Stimulated activated CD4-positive, alpha-beta T cell treated with anti-CD3 and anti-CD28 coated beads, Interleukin-4, amount 100 ng/mL, for 24 hours (primary cell): Measurements from ENCODE around the gene STAT6.

Experiments used
- DNase-seq: peaks from one replicate; pipeline ENCODE4 v3.0.0-alpha.2; 2020

STAT6 gene

DNA sequence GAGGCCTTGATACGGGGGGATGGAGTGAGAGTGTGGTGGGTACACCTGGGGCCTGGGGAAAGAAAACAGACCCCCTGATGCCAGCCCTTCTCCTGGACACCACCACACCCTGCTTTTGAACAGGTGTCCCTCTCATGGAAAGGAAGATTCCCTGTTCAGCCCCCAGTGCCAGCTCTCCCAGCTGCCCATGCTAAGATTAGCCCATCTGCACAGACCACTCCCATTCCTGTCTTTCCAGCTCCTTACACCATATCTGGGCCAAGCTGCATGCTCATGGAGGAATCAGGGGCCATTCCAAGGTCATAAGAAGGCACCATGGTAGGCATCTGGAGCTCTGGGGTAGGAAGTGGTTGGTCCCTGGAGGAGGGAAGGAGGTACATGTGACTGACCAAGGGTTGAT lies 12.6 kb downstream of the STAT6 start:
- no peak for DNase-seq

DNA sequence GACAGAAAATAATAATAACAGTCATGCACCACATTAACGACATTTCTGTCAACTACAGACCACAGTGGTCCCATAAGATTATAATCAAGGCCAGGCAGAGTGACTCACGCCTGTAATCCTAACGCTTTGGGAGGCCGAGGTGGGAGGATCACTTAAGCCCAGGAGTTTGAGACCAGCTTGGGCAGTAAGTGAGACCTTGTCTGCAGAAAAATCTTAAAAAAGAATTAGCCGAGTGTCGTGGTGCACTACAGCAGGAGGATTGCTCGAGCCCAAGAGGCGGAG lies 13.7 kb downstream of the STAT6 start:
- no peak for DNase-seq

DNA sequence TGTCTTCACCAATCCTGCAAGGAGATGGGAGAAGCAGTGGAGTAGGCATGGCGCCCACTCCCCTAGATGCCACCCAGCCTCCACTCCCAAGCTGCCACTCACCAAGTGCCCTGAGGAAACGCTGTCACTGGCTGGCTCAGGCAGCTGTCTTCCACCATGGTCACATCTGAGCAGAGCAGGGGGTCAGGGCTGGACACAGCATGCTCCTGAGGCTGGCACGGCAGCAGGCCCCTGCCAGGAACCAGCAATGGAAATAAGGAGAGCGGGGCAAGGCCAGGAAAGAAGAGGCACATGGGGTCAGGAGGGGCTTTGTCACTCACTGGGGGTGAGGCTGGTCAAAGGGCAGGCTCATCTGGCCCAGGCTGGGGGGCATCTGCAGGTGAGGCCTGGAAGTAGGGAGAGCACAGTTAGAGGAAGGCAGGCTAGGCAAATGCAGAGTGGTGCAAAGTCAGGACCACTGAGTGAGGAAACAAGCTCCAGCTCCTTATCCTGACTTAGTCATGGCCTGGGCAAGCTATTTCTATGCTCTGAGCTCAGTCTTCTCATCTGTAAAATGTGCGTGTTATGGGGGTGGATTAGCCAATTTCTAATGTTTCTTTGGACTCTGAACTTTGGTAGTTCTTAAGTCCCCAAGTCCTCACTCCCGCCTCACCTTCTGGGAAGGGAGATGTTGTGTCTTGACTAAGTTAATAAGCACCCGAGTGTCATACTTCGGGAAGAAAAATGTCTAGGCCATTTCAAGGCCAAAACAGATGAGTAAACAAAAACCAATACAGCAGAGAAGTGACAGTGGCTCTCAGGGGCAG lies 14.2 kb downstream of the STAT6 start:
- no peak for DNase-seq

DNA sequence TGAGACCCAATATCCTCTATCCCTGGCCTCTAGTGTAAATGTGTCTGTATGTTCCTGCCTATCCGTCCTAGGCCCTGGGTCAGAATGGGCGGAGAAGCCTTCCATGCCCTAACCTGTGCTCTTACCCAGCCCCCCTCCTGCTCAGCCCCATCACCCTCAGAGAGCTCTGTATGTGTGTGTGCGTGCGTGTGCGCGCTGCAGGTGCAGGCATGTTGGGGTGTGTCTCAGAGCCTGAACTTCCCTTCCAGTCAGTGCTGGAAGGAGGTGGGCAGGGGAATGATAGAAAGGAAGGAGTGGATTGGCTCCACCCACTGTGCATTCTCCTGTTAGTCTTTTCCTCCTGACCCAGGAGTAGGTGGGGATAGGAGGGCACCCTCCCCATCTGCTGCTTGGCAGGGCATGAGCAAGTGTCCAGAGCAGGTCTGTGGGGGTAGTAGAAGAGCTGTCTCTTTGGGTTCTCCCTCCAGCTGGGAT lies 15.0 kb downstream of the STAT6 start:
- DNase-seq, result no peak

DNA sequence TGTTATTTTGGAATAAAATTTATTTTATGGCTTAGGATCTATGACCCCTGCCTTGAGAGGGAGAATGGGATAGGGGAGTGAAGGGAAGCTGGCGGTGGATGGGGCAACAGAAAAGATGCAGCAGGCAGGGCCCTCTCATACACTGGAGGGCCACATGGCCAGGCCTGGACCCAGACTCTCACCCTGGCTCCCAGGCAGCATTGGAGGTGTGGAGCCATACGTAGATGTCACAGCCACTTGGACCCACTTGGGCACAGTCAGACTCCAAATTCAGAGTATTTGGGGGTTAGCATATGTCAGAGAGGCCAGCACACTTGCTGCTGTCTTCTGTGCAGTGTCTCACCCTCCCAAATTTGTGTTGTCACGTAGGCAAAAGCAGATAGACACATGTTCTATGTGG lies 15.7 kb downstream of the STAT6 start:
- no peak for DNase-seq

DNA sequence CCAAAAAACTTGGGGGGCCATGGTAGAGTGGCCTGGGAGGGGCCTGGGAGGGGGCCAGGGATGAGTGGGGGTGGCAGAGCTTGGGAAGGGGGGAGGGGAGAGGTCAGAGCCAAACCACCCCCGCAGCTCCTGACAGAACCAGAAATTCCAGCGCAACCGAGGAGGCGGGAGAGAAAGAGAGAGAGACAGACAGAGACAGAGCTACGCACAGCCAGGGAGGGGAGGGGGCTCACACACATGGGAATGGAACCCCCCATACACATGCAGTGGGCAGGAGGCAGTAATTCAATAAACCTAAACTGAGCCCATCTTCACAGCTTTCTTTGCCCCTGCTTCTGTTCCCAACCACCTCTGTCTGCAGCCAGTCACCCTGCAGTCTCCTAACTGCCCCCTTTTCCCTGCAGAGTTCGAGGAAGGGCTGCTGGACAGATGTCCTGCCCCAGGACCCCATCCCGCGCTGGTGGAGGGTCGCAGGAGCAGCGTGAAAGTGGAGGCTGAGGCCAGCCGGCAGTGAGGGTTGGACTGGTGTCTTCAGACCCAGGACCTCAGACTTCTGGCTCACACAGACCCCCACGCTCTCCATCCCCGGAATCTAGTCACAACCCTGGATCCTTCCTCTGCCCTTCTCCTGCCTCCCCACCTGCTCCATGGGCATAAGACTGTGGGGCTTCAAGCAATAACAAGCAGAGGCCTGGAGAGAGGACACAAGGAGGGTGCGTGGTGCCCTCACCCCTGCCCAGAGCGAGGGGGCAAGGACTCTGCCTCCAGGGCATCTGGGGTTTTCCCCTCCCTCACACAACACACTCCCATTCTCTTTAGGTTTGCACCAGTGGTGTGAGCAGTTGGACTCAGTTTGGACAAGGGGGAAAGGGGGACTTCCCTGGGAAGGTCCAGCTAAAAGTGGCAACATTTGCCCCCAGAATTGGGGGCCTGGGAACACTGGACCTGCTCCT lies 16.7 kb downstream of the STAT6 start:
- DNase-seq, result no peak

DNA sequence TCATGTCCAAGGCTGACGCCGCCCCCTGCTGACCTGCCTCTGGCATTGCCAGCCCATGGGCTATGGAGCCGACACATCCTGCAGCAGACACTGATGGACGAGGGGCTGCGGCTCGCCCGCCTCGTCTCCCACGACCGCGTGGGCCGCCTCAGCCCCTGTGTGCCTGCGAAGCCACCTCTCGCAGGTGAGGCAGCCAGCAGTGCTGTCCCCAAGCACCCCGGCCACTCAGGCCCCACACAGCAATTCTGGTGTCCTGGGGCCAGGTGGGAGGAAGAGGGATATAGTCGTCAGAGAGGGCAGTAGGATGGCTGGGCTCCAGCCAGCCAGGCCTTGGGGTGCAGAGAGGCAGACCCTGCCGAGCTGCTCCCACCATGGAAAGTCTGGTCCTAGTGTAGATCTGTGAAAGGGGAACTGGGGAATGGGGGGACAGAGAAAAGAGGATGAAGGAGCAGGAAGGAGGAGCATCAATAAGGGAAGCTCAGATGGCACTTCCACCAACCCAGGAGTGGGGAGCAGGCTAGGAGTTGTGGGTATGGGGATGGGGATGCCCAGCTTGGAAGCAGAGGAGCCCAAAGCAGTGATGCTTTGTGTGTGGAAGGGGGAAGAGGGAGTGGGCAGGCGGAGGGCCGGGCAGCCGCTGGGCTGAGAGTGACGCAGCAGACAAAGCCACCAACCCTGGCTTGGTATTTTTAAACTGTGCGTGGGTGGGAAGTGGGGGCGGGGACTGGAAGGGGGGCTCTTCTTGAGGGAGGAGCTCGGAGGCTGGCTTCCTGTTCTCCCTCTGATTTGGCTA lies 17.6 kb downstream of the STAT6 start:
- peak; percentile 74 for DNase-seq

DNA sequence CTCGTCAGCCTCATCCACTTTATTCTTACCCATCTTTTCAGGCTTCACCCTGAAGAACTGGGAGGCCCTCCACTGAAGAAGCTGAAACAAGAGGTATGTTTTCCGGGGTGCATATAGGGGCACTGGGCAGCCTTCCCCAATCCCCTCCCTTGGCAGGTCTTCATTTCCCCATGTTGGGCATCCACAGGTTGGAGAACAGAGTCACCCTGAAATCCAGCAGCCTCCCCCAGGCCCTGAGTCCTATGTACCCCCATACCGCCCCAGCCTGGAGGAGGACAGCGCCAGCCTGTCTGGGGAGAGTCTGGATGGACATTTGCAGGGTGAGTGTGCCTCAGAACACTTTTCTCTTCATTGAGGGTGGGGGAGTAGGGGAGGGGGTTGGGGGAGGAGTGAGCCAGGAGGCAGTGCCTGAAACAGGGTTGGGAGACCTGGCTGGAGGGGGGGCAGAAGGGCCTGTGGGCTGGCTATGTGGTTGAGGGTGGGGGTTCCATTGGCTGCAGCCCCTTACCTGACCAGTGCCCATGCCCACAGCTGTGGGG lies 18.2 kb downstream of the STAT6 start:
- DNase-seq, result no peak

DNA sequence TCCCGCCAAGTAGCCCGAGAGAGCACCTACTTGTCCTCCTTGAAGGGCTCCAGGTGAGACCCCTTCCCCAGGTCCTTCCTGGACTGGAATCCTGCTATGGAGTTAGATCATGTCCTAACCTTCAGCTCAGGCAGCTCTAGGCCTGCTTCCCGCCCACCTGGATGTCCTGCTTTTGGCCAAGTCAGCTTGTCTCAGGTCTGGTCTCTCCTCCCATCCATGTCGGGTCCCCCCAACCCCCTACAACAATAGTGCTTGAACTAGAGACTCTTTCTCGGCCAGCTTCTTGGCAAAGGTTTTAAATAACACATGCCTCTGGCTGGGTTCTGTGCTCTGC lies 18.7 kb downstream of the STAT6 start:
- DNase-seq, result no peak

DNA sequence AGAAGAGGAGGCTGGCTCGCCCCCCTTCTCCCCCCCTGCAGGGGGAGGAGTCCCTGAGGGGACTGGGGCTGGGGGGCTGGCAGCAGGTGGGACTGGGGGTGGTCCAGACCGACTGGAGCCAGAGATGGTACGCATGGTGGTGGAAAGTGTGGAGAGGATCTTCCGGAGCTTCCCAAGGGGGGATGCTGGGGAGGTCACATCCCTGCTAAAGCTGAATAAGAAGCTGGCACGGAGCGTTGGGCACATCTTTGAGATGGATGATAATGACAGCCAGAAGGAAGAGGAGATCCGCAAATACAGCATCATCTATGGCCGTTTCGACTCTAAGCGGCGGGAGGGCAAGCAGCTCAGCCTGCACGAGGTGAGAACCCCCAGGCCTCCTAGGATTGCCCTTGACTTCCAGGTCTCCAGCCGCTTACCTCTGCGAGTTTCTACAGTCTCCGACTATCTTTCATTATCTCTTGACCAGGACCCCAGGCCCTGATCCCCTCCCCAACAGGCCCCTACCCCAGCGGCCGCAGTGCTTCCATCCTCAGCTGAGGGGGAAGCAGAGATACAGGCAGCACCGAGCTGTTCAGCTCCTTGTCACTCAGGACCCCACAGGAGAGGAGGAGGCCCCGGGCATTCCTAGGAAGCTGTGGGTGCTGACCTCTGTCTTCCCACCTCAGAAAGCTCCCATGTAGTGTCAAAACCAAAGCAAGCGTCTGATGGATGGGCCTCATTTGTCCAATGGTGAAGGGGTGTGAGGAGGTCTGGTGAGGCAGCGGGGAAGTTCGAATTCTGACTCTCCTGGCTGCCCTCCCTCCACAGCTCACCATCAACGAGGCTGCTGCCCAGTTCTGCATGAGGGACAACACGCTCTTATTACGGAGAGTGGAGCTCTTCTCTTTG lies 19.3 kb downstream of the STAT6 start:
- DNase-seq, result no peak

DNA sequence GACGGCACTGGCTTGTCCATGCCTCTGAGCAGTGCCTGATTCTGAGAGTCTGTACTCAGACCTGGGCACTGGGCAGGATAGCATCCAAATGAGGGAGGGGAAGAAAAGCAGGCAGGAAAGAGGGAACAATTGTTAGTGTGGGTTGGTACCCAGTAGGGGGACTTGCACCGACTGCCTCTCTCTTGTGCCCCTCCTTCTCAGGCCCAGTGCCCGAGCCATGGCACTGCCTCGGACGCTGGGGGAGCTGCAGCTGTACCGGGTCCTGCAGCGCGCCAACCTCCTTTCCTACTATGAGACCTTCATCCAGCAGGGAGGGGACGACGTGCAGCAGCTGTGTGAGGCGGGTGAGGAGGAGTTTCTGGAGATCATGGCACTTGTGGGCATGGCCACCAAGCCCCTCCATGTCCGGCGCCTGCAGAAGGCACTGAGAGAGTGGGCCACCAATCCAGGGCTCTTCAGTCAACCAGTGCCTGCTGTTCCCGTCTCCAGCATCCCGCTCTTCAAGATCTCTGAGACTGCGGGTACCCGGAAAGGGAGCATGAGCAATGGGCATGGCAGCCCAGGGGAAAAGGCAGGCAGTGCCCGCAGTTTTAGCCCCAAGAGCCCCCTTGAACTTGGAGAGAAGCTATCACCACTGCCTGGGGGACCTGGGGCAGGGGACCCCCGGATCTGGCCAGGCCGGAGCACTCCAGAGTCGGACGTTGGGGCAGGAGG lies 20.1 kb downstream of the STAT6 start:
- no peak for DNase-seq

DNA sequence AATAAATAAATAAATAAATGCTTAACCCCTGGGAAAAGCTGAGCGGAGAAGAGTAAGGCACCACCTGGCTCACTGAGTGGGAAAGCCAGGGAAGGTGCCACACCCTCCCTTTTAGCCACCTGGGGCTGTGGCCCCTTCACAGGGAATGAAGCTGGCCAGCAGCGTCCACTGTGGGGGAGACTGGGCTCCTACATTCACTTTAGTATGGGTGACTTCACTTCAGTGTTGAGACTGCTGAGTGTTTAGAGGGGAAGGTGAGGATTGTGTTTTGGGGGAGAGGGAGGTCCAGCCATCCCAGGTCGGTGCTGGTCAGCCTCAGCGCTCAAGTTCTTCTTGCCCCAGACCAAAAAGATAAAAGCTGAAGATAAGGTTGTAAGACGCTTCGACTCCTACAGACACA lies 20.7 kb downstream of the STAT6 start:
- no peak for DNase-seq

DNA sequence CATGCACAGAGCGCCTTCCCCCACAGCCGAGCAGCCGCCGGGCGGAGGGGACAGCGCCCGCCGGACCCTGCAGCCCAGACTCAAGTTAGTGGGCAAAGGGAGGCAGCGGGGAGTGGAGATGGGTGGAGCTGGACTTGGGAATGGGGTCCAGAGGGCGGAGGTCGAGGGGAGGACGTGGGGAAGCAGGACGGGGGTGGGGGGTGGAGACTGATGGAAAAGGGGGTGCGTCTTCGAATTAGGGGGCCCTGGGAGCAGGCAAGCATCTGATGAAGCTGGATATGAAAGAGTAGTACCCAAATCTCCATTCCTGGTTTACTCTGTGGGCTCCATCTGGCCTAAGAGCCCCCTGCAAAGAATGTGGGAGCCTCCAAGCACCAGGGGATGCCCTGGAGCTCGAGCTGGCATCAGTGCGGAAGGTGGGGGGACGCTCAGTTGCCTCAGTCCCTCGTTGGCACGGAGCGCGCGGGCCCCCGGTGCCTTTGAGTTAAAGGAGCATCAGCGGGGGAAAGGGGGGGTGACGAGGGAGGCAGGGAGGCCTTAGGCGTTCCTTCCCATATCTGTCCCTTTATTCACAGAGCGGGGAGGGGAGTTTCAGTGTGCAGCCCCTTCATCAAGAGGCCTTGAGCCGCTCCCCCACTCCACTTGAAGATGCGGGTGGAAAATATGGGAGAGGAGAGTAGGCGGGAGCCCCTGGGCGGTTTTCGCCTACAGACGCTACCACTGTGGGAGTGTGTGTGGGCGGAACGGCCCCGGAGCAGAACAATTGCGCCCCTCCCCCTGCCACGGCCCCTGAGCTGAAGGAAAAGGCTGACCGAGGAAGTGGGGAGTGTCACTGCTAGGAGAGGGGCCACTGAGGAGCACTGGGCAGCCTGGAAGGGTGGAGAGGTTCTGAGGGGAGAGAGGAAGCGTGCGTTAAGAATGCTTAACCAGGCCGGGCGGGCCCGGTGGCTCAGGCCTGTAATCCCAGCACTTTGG lies 21.6 kb downstream of the STAT6 start:
- peak; percentile 67 for DNase-seq

DNA sequence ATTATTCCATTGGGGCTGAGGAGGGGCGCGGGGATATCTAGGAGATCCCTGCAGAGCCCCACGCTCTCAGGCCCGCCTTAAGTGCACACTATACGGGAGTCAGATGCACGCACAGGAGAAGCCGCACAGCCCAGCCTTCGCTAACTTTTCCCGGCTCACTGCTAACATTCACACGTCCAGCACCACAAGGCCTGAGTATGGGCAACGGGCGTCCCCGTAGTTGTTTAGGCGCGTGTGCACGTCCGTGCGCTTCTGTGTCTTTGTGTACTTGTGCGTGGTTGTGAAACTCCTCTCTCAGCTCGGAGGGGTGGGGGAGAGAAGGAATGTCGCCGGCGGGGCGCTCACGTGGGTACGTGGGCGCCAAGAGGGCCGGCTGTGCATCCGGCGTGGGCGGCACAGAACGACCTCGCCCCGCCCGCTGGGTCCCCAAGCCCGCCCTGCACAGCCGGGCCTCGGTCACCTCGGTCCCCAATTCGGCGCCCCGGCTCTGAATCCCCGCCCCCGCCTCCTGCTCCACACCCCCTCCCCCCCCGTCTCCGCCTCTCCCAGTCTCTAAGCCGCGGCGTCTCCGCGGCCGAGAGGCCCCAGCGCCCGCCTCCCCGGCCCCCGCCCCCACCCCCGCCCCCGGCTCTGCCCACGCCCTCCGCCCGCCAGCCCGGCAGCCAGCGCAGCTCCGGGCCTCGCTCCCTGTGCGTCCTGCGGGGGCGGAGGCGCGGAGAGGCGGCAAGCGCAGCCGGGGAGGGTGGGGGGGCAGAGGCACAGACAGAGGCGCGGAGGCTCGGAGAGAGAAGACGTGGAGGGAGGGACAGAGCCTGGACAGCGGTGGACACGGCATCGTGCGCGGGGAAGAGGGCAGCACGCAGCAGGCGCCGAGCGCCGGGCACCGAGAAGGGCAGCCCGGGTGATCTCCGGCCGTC lies 22.6 kb downstream of the STAT6 start, which contains the start of gene NAB2:
Gene NAB2, plus strand, starts transcription at position 761 of the 917 bp plus-strand sequence. CDS start 158 bp downstream, outside the sequence.
- peak; percentile 83 for DNase-seq

DNA sequence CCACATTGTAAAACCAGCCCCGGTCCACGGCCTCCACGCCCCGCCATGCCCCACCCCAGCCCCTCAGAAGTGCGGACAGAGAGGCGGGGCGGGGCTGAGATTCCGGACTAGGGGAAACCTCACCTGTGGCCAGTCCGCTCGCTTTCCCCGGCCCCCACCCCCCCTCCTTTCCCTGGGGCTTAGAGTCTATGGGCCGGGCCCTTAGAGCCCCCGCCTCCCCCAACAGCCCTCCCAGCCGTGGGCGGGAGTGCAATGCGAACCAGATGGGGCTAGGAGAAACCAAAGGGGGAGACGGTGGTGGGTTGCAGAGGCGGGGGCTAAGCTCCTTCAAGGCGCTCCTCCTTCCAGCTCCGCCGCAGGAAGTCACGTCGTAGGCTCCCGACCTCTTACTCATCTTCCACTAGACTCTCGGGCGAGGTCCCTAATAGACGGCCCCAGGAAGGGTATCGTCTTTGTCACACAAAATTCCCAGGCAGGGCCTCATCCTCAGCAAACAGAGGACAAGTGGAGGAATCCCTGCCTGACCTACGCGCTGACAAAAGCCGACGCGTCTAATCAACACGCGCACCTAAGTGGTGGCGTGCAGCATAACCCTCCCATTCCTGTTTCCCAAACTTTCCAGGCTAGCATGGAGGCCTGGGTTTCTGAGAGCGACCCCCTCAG lies 23.3 kb downstream of the STAT6 start:
- peak; percentile 82 for DNase-seq

DNA sequence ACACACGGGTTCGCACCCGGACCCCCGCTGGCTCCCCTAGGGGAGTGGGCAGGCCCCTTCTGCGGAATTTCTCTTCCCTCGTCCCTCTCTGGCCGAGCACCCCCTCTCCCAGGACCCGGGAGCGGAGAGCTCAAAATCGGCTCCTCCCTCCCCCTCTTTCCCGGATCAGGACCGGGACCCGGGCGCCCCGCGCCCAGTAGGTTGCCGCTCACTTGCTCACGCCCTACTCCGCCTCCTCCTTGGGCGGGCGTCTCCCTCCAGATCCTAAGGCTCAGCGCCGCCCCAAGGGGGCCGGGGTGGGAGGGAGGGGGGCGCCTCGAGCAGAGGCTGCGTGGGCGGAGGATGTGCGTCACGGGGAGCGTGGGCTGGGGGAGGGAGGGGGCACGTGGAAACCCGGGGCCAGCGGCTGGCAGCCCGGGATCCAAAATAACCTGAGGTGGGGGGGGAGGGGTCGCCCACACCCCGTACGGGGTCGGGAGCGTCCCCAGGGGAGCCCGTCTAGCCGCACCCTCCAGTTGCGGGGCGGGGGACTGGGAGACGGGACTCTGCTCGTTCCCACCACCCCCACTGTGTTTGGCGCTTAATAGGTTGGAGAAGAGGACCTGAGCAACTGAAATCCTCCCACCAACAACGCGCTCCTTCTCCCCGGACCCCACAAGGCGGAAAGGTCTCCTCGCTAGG lies 24.0 kb downstream of the STAT6 start:
- peak; percentile 89 for DNase-seq

DNA sequence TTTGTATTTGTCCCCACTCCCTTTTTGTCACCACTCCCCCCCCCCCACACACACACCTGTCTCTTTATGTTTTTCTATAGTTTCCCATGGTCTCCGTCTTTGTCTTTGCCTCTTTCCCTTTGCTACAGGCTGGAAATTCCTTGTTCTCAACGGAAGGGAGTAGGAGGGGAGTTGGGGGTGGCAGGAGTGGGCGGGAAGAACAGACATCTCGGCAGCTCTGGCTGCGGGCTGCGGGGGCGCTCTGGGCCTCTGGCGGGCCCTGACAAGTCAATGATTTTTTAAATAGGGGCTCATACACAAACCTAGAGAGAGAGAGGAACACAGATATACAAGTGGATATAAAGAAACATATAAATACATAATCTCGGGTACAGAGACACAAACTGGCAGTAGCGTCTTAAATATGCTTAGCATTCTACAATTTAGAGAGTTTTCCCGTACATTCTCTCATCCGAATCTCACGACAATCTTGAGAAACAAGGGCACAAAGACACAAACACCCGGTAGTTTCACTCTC lies 24.6 kb downstream of the STAT6 start:
- peak; percentile 60 for DNase-seq
